Mucosa of descending colon (tissue), 3 donors: Measurements from ENCODE around the gene SPACA4. TPM values are rescaled to one million over a fixed set of nuclear protein-coding genes. Genes with fewer than 3 reads are reported as not detected.
A peak's percentile ranks its signal among the peaks of the same experiment; 100 is the strongest.

ENCODE experiments used
- ATAC-seq: fragments of 200-7000 bp; cut with Tn5 transposase; one replicate; pipeline ENCODE4 v1.9.1; 2020; ENCODE audit warnings: mild to moderate bottlenecking, moderate library complexity
- DNase-seq, 3 donors: peaks; one replicate each; pipeline ENCODE4 v3.0.0-alpha.2; 2020
- H3K36me3 ChIP-seq: fragments of 200-600 bp; one replicate; pipeline ENCODE4 v1.8.0; 2021; ENCODE audit warnings: low read depth, mild to moderate bottlenecking
- H3K4me1 ChIP-seq: fragments of 200-600 bp; one replicate; pipeline ENCODE4 v1.8.0; 2021; ENCODE audit warnings: low read depth, mild to moderate bottlenecking
- H3K4me3 ChIP-seq: fragments of 200-600 bp; one replicate; pipeline ENCODE4 v1.8.0; 2021; ENCODE audit warnings: mild to moderate bottlenecking
- H3K9me3 ChIP-seq: fragments of 200-600 bp; one replicate; pipeline ENCODE4 v1.8.0; 2021; ENCODE audit warnings: mild to moderate bottlenecking
- CTCF ChIP-seq: fragments of 200-600 bp; IDR thresholded peaks from one replicate; pipeline ENCODE4 v1.8.0; 2022; ENCODE audit warnings: antibody characterized with exemption, mild to moderate bottlenecking
- intact Hi-C, 2 donors: fragments of 100-400 bp; cut with DNase I in 1 of 2; cut with micrococcal nuclease in 1 of 2; formaldehyde crosslinking; loops; one replicate each; pipeline versions ENCODE4 v1.11.0 to v1.11.1; 2022; cut with DNase I, micrococcal nuclease
- total RNA-seq, 3 donors: library from RNA; stranded (reverse); fragmentation: NEBNext Ultra II Directional in 2 of 3; extraction: Animal tissue kit (Norgen Biotek cat#: 25700) in 2 of 3; gene quantifications; one replicate each; pipeline versions ENCODE4 v1.2.1 to v1.2.4, GENCODE V29; 2021 to 2023
- donor health status: DM: no; HTN: no; CAD: no; lungs with moderate emphysema.
- donor health status: DM: no; HTN: no; CAD: no.
- donor health status: DM: no; HTN: yes; CAD: no.

Gene SPACA4
- total RNA-seq, 3 donors from 2014 or later = not detected

GRCh38 chr19:48637948-48638830 is 31.6 kb downstream of the SPACA4 start:
- no peak for TF ChIP-seq CTCF
- no peaks in the 10 kb centered on the region for H3K9me3 ChIP-seq
- DNase-seq = peak; percentile 80 to 89 (median 86)
- peaks cover 29% of the 10 kb centered on the region for H3K4me1 ChIP-seq
- peak overlapping the region; percentile 31 for H3K4me3 ChIP-seq
- ATAC-seq = peak; percentile 51
- intact Hi-C loops = no loop called here
- peaks cover 4% of the 10 kb centered on the region for H3K36me3 ChIP-seq

GRCh38 chr19:48638831-48639381 is 32.4 kb downstream of the SPACA4 start:
- DNase-seq = peak; percentile 53 to 72 (median 63)
- Histone ChIP-seq H3K36me3 (peaks cover 4% of the 10 kb centered on the region), H3K4me1 (peaks cover 22% of the 10 kb centered on the region), H3K9me3 (no peaks in the 10 kb centered on the region), H3K4me3 (no peak overlapping the region)
- no peak for ATAC-seq
- no peak for TF ChIP-seq CTCF
- intact Hi-C loops = no loop called here

GRCh38 chr19:48639483-48640375 is 33.2 kb downstream of the SPACA4 start:
- Histone ChIP-seq H3K4me3 (no peak overlapping the region), H3K4me1 (peaks cover 13% of the 10 kb centered on the region), H3K9me3 (no peaks in the 10 kb centered on the region), H3K36me3 (no peaks in the 10 kb centered on the region)
- no peak for ATAC-seq
- peak in 1 of 3 donors; percentile 47 for DNase-seq
- intact Hi-C loops = no loop called here
- no peak for TF ChIP-seq CTCF

- no peaks in the 10 kb centered on the region for H3K36me3 ChIP-seq
- no peak overlapping the region for H3K4me3 ChIP-seq
- intact Hi-C loops = no loop called here
- no peaks in the 10 kb centered on the region for H3K9me3 ChIP-seq
- ATAC-seq (no peak), DNase-seq (no peak)
- no peak for TF ChIP-seq CTCF
- peaks cover 16% of the 10 kb centered on the region for H3K4me1 ChIP-seq
These were observed 35.3 kb downstream of the SPACA4 start for GRCh38 chr19:48641850-48642249.

- no peak overlapping the region for H3K4me3 ChIP-seq
- DNase-seq (no peak), ATAC-seq (no peak)
- no peak for TF ChIP-seq CTCF
- peaks cover 12% of the 10 kb centered on the region for H3K4me1 ChIP-seq
- intact Hi-C loops = no loop called here
- H3K9me3 ChIP-seq = no peaks in the 10 kb centered on the region
- H3K36me3 ChIP-seq = no peaks in the 10 kb centered on the region
These were observed 36.3 kb downstream of the SPACA4 start for GRCh38 chr19:48642862-48643261.
